HEK293 (cell line): ENCODE measurements around the gene MYL7.

Experiments used
- CTCF ChIA-PET: fragments of 350-600 bp; formaldehyde crosslinking; extraction: SDS; loops from one replicate; lab custom pipeline; 2021; ENCODE audit warnings: antibody characterized with exemption; lab: Yijun Ruan, JAX
- POLR2A ChIA-PET: fragments of 300-600 bp; formaldehyde crosslinking; extraction: SDS; loops from one replicate; lab custom pipeline; 2020; ENCODE audit warnings: antibody characterized with exemption, inconsistent platforms; lab: Yijun Ruan, JAX
- H3K27ac ChIP-seq: fragments of 200-500 bp; sonication (Bioruptor generic); 2 replicates; pipeline ENCODE4 v1.5.1; 2014; ENCODE audit warnings: low read depth, low read length, control low read depth, inconsistent platforms; ENCODE audit errors: extremely low read depth
- H3K36me3 ChIP-seq, 2 experiments: fragments of 200-500 bp in 1 of 2; sonication (Bioruptor generic) in 1 of 2; 1 replicate in 1 of 2; 2 replicates in 1 of 2; pipeline ENCODE4 v1.5.1; 2014 to 2017; ENCODE audit warnings: inconsistent platforms in 2 of 2, low read length in 2 of 2; ENCODE audit not compliant: control insufficient read depth in 2 of 2, insufficient read depth in 1 of 2
- H3K4me1 ChIP-seq: fragments of 200-500 bp; sonication (Bioruptor generic); 2 replicates; pipeline ENCODE4 v1.5.1; 2014; ENCODE audit warnings: mild to moderate bottlenecking, low read length, inconsistent platforms; ENCODE audit not compliant: control insufficient read depth, insufficient read depth
- H3K4me3 ChIP-seq: 2 replicates; pipeline ENCODE4 v1.5.1; 2011; ENCODE audit warnings: low read depth, mild to moderate bottlenecking, control low read depth, low read length, moderate library complexity
- H3K9me3 ChIP-seq: fragments of 200-500 bp; sonication (Bioruptor generic); 2 replicates; pipeline ENCODE4 v1.5.1; 2014; ENCODE audit warnings: low read depth, low read length, inconsistent platforms; ENCODE audit not compliant: control insufficient read depth, insufficient read depth
- HOXD13 ChIP-seq: sonication (generic); formaldehyde crosslinking; IDR thresholded peaks from 2 replicates; pipeline ENCODE4 v1.8.0; 2022; ENCODE audit warnings: missing genetic modification reagents, borderline replicate concordance
- PRDM1 ChIP-seq: fragments of 450-650 bp; formaldehyde crosslinking; IDR thresholded peaks from 2 replicates; pipeline ENCODE4; 2016; ENCODE audit warnings: missing biosample characterization, missing genetic modification characterization
- SALL2 ChIP-seq: fragments of 450-650 bp; formaldehyde crosslinking; IDR thresholded peaks from 2 replicates; pipeline ENCODE4 v1.5.0; 2017; ENCODE audit warnings: missing biosample characterization, mild to moderate bottlenecking, missing genetic modification characterization, borderline replicate concordance
- SP2 ChIP-seq: fragments of 450-650 bp; formaldehyde crosslinking; IDR thresholded peaks from 2 replicates; pipeline ENCODE4 v1.5.1; 2016; ENCODE audit warnings: missing biosample characterization, missing genetic modification characterization
- ZFHX2 ChIP-seq: fragments of 450-650 bp; formaldehyde crosslinking; conservative IDR thresholded peaks from 2 replicates; pipeline ENCODE4 v1.5.1; 2016; ENCODE audit warnings: missing biosample characterization, missing genetic modification characterization
- ZFP41 ChIP-seq: fragments of 450-650 bp; formaldehyde crosslinking; IDR thresholded peaks from 2 replicates; pipeline ENCODE4 v1.5.1; 2016; ENCODE audit warnings: missing biosample characterization, missing genetic modification characterization, borderline replicate concordance
- ZNF112 ChIP-seq: fragments of 450-650 bp; formaldehyde crosslinking; IDR thresholded peaks from 2 replicates; pipeline ENCODE4 v1.5.0; 2017; ENCODE audit warnings: missing biosample characterization, missing genetic modification characterization
- ZNF155 ChIP-seq: fragments of 450-650 bp; formaldehyde crosslinking; IDR thresholded peaks from 2 replicates; pipeline ENCODE4 v1.5.1; 2016; ENCODE audit warnings: missing biosample characterization, missing genetic modification characterization
- ZNF2 ChIP-seq: fragments of 450-650 bp; formaldehyde crosslinking; IDR thresholded peaks from 2 replicates; pipeline ENCODE4 v1.5.1; 2016; ENCODE audit warnings: missing biosample characterization, missing genetic modification characterization
- ZNF202 ChIP-seq: fragments of 450-650 bp; formaldehyde crosslinking; IDR thresholded peaks from 2 replicates; pipeline ENCODE4 v1.5.1; 2016; ENCODE audit warnings: missing biosample characterization, missing genetic modification characterization, borderline replicate concordance
- ZNF239 ChIP-seq: fragments of 450-650 bp; formaldehyde crosslinking; IDR thresholded peaks from 2 replicates; pipeline ENCODE4 v1.5.1; 2016; ENCODE audit warnings: missing biosample characterization, missing genetic modification characterization
- ZNF335 ChIP-seq: fragments of 450-650 bp; formaldehyde crosslinking; conservative IDR thresholded peaks from 2 replicates; pipeline ENCODE4 v1.5.1; 2016; ENCODE audit warnings: missing biosample characterization, missing genetic modification characterization
- ZNF423 ChIP-seq: fragments of 450-650 bp; formaldehyde crosslinking; IDR thresholded peaks from 2 replicates; pipeline ENCODE4 v1.5.1; 2016; ENCODE audit warnings: missing biosample characterization, missing genetic modification characterization
- ZNF548 ChIP-seq: fragments of 450-650 bp; formaldehyde crosslinking; IDR thresholded peaks from 2 replicates; pipeline ENCODE4 v1.5.1; 2016; ENCODE audit warnings: missing biosample characterization, missing genetic modification characterization
- ZNF549 ChIP-seq: fragments of 450-650 bp; IDR thresholded peaks from 2 replicates; pipeline ENCODE4 v1.5.1; 2018; ENCODE audit warnings: missing biosample characterization, missing genetic modification characterization, mild to moderate bottlenecking, inconsistent platforms, moderate library complexity
- ZNF76 ChIP-seq: fragments of 450-650 bp; formaldehyde crosslinking; IDR thresholded peaks from 2 replicates; pipeline ENCODE4; 2016; ENCODE audit warnings: low read depth, missing biosample characterization, missing genetic modification characterization, borderline replicate concordance
- TF ChIP-seq, protein P1 (sequence below): fragments of 450-650 bp; formaldehyde crosslinking; IDR thresholded peaks from 2 replicates; pipeline ENCODE4 v1.5.1; 2016; ENCODE audit warnings: missing biosample characterization, missing genetic modification characterization, borderline replicate concordance
- TF ChIP-seq, protein P2 (sequence below): fragments of 450-650 bp; formaldehyde crosslinking; IDR thresholded peaks from 2 replicates; pipeline ENCODE4 v1.5.1; 2016; ENCODE audit warnings: missing biosample characterization, missing genetic modification characterization
- TF ChIP-seq, protein P3 (sequence below): fragments of 450-650 bp; formaldehyde crosslinking; IDR thresholded peaks from 2 replicates; pipeline ENCODE4 v1.5.1; 2017; ENCODE audit warnings: missing biosample characterization, missing genetic modification characterization
- TF ChIP-seq, protein P4 (sequence below): fragments of 450-650 bp; formaldehyde crosslinking; IDR thresholded peaks from 2 replicates; pipeline ENCODE4 v1.5.1; 2017; ENCODE audit warnings: missing biosample characterization, missing genetic modification characterization

The MYL7 gene

GRCh38 chr7:44110719-44111635 lies 30.2 kb downstream of the MYL7 start:
- ChIA-PET POLR2A (interaction anchor here (1.0 kb wide), 2 partner anchors 13 to 46 kb away, joined by 4 to 5 read pairs; partner anchors contain the start of genes PGAM2 and POLD2), CTCF (interaction anchor here (0.5 to 1.0 kb wide), 3 partner anchors 12 to 86 kb away, joined by 3 read pairs; no protein-coding TSS in a partner anchor)
- no peak overlapping the region for H3K4me3 ChIP-seq
- no peaks in the 10 kb centered on the region for H3K4me1 ChIP-seq
- H3K36me3 ChIP-seq, result peaks cover 0 to 18% of the 10 kb centered on the region in 2 experiments; a peak in 1 of 3 replicates
- no peak overlapping the region for H3K27ac ChIP-seq
- TF ChIP-seq ZFHX2, result 0 out of 2 replicates have a peak, but pooled peaks have one; percentile 15
- TF ChIP-seq ZNF155 (tag by site-specific recombination), result no peak
- TF ChIP-seq SP2 (tag by site-specific recombination), result 0 out of 2 replicates have a peak, but pooled peaks have one; percentile 15
- TF ChIP-seq ZNF239 (tag by site-specific recombination), result no peak
- no peaks in the 10 kb centered on the region for H3K9me3 ChIP-seq

GRCh38 chr7:44109991-44110390 lies 31.1 kb downstream of the MYL7 start:
- Histone ChIP-seq H3K4me1 (no peaks in the 10 kb centered on the region), H3K27ac (no peak overlapping the region), H3K4me3 (no peak overlapping the region), H3K9me3 (no peaks in the 10 kb centered on the region), H3K36me3 (peaks cover 0 to 9% of the 10 kb centered on the region in 2 experiments; a peak in 1 of 3 replicates)
- POLR2A ChIA-PET, result no interaction called here
- CTCF ChIA-PET, result interaction anchor here (1.1 to 1.8 kb wide), 2 partner anchors 11 to 88 kb away, joined by 6 read pairs; no protein-coding TSS in a partner anchor
- TF ChIP-seq ZNF112 (tag by site-specific recombination) (no peak), ZNF335 (tag by site-specific recombination) (no peak), SALL2 (no peak), HOXD13 (no peak), ZNF423 (tag by site-specific recombination) (no peak), ZNF202 (tag by site-specific recombination) (no peak), ZNF549 (tag by site-specific recombination) (no peak), ZNF76 (tag by site-specific recombination) (no peak), ZFP41 (tag by site-specific recombination) (no peak), PRDM1 (tag by site-specific recombination) (no peak), ZNF2 (tag by site-specific recombination) (no peak), ZNF548 (tag by site-specific recombination) (no peak)
- TF ChIP-seq, protein P1, sequence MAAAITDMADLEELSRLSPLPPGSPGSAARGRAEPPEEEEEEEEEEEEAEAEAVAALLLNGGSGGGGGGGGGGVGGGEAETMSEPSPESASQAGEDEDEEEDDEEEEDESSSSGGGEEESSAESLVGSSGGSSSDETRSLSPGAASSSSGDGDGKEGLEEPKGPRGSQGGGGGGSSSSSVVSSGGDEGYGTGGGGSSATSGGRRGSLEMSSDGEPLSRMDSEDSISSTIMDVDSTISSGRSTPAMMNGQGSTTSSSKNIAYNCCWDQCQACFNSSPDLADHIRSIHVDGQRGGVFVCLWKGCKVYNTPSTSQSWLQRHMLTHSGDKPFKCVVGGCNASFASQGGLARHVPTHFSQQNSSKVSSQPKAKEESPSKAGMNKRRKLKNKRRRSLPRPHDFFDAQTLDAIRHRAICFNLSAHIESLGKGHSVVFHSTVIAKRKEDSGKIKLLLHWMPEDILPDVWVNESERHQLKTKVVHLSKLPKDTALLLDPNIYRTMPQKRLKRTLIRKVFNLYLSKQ (tag by site-specific recombination), result no peak
- TF ChIP-seq, protein P2, sequence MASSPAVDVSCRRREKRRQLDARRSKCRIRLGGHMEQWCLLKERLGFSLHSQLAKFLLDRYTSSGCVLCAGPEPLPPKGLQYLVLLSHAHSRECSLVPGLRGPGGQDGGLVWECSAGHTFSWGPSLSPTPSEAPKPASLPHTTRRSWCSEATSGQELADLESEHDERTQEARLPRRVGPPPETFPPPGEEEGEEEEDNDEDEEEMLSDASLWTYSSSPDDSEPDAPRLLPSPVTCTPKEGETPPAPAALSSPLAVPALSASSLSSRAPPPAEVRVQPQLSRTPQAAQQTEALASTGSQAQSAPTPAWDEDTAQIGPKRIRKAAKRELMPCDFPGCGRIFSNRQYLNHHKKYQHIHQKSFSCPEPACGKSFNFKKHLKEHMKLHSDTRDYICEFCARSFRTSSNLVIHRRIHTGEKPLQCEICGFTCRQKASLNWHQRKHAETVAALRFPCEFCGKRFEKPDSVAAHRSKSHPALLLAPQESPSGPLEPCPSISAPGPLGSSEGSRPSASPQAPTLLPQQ (tag by site-specific recombination), result no peak
- TF ChIP-seq, protein P3, sequence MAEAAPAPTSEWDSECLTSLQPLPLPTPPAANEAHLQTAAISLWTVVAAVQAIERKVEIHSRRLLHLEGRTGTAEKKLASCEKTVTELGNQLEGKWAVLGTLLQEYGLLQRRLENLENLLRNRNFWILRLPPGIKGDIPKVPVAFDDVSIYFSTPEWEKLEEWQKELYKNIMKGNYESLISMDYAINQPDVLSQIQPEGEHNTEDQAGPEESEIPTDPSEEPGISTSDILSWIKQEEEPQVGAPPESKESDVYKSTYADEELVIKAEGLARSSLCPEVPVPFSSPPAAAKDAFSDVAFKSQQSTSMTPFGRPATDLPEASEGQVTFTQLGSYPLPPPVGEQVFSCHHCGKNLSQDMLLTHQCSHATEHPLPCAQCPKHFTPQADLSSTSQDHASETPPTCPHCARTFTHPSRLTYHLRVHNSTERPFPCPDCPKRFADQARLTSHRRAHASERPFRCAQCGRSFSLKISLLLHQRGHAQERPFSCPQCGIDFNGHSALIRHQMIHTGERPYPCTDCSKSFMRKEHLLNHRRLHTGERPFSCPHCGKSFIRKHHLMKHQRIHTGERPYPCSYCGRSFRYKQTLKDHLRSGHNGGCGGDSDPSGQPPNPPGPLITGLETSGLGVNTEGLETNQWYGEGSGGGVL (tag by site-specific recombination), result no peak
- TF ChIP-seq, protein P4, sequence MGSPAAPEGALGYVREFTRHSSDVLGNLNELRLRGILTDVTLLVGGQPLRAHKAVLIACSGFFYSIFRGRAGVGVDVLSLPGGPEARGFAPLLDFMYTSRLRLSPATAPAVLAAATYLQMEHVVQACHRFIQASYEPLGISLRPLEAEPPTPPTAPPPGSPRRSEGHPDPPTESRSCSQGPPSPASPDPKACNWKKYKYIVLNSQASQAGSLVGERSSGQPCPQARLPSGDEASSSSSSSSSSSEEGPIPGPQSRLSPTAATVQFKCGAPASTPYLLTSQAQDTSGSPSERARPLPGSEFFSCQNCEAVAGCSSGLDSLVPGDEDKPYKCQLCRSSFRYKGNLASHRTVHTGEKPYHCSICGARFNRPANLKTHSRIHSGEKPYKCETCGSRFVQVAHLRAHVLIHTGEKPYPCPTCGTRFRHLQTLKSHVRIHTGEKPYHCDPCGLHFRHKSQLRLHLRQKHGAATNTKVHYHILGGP (tag by site-specific recombination), result no peak
